HepG2 (cell line): Measurements from ENCODE around the gene STRBP. TPM values are rescaled to one million over a fixed set of nuclear protein-coding genes. Genes with fewer than 3 reads are reported as not detected.

Experiments
- ATAC-seq: fragments of 200-7000 bp; cut with Tn5 transposase; 3 replicates; pipeline ENCODE4 v1.9.1; 2020; ENCODE audit warnings: mild to moderate bottlenecking, moderate library complexity
- BruUV-seq: library from RNA; stranded (reverse); fragments of 400-500 nt; replicated peaks from 2 replicates; lab custom pipeline; 2021; lab: Mats Ljungman, UMichigan
- CTCF ChIA-PET: fragments of 300-600 bp; formaldehyde crosslinking; extraction: SDS; loops from one replicate; lab custom pipeline; 2021; ENCODE audit warnings: low total read pairs, inconsistent platforms, low intra/inter-chr PET ratio; lab: Yijun Ruan, JAX
- POLR2A ChIA-PET: fragments of 350-600 bp; sonication (Branson Sonifier 250); formaldehyde crosslinking; loops from one replicate; lab custom pipeline; 2020; ENCODE audit warnings: antibody characterized with exemption, inconsistent platforms; lab: Yijun Ruan, JAX
- DNase-seq: peaks from one replicate; pipeline ENCODE4 v3.0.0-alpha.2; 2015; ENCODE audit warnings: low spot score
- FAIRE-seq: peaks from 3 replicates; lab custom pipeline; 2011; peaks lifted over from hg19 to GRCh38; lab: Jason Lieb, UNC
- H2AFZ ChIP-seq: one replicate; pipeline ENCODE4 v1.6.1; 2011; ENCODE audit warnings: low read length, inconsistent platforms
- H3K27ac ChIP-seq: fragments of 300-600 bp; 3 replicates; pipeline ENCODE4 v1.8.0; 2011; ENCODE audit warnings: mixed run types, mild to moderate bottlenecking, mixed read lengths, low read length, inconsistent platforms; ENCODE audit not compliant: insufficient read depth; ENCODE audit errors: extremely low read length
- H3K27me3 ChIP-seq, 2 experiments: fragments of 200-600 bp in 1 of 2; 2 replicates in 1 of 2; 3 replicates in 1 of 2; pipeline versions ENCODE4 v1.6.0 to v1.8.0; 2011; ENCODE audit warnings: low read length in 2 of 2, mild to moderate bottlenecking in 2 of 2, moderate library complexity in 2 of 2, inconsistent platforms in 1 of 2; ENCODE audit not compliant: insufficient read depth in 2 of 2, control insufficient read depth in 1 of 2
- H3K36me3 ChIP-seq, 2 experiments: fragments of 200-600 bp in 1 of 2; replicated peaks in 1 of 2; 2 replicates in 1 of 2; 3 replicates in 1 of 2; pipeline versions ENCODE4 v1.5.1 to v1.8.0; 2011; ENCODE audit warnings: low read length in 2 of 2, inconsistent platforms in 1 of 2; ENCODE audit not compliant: insufficient read depth in 2 of 2, control insufficient read depth in 1 of 2
- H3K4me1 ChIP-seq: 2 replicates; pipeline ENCODE4 v1.5.1; 2012; ENCODE audit warnings: low read length, inconsistent platforms; ENCODE audit not compliant: insufficient read depth
- H3K4me2 ChIP-seq: 2 replicates; pipeline ENCODE4 v1.6.0; 2011; ENCODE audit warnings: low read depth, low read length, inconsistent platforms
- H3K4me3 ChIP-seq, 3 experiments: fragments of 200-600 bp in 1 of 3; sonication (generic), shearing (Covaris generic) in 1 of 3; replicated peaks in 1 of 3; 2 replicates each; pipeline ENCODE4 v1.5.1; 2011 to 2016; ENCODE audit warnings: low read length in 3 of 3, inconsistent platforms in 2 of 3, low read depth in 2 of 3, mild to moderate bottlenecking in 2 of 3, control low read depth in 1 of 3, mixed read lengths in 1 of 3; ENCODE audit not compliant: insufficient read depth in 1 of 3
- H3K79me2 ChIP-seq: one replicate; pipeline ENCODE4 v1.6.1; 2011; ENCODE audit warnings: low read length, inconsistent platforms; ENCODE audit not compliant: insufficient read depth
- H3K9ac ChIP-seq: 2 replicates; pipeline ENCODE4 v1.6.0; 2011; ENCODE audit warnings: mild to moderate bottlenecking, low read depth, low read length, inconsistent platforms; ENCODE audit not compliant: insufficient read depth
- H3K9me3 ChIP-seq: 2 replicates; pipeline ENCODE4 v1.5.1; 2012; ENCODE audit warnings: mild to moderate bottlenecking, low read length
- H4K20me1 ChIP-seq: 2 replicates; pipeline ENCODE4 v1.6.0; 2011; ENCODE audit warnings: inconsistent platforms, mild to moderate bottlenecking, low read length, moderate library complexity; ENCODE audit not compliant: insufficient read depth
- BRD4 ChIP-seq: sonication (generic); formaldehyde crosslinking; IDR thresholded peaks from 2 replicates; pipeline ENCODE4 v1.4.0; 2020; ENCODE audit warnings: missing genetic modification reagents
- SIN3B ChIP-seq: fragments of 150-350 bp; IDR thresholded peaks from 2 replicates; pipeline ENCODE4 v1.6.1; 2014; ENCODE audit warnings: low read length
- ZNF687 ChIP-seq: sonication (generic); formaldehyde crosslinking; IDR thresholded peaks from 2 replicates; pipeline ENCODE4 v1.5.1; 2020; ENCODE audit warnings: mild to moderate bottlenecking, missing genetic modification reagents, moderate library complexity
- ZNF746 ChIP-seq: sonication (generic); formaldehyde crosslinking; IDR thresholded peaks from 2 replicates; pipeline ENCODE4 v1.8.0; 2022; ENCODE audit warnings: mild to moderate bottlenecking, missing genetic modification reagents
- ZNF878 ChIP-seq: sonication (generic); formaldehyde crosslinking; IDR thresholded peaks from 2 replicates; pipeline ENCODE4 v1.8.1; 2023; ENCODE audit warnings: mild to moderate bottlenecking, missing genetic modification reagents, moderate library complexity
- WGBS: methylation state at CpG from one replicate; pipeline ENCODE4 v1.1.6; 2017; ENCODE audit warnings: low lambda C conversion rate; 5-methylcytosine and 5-hydroxymethylcytosine counted together
- in situ Hi-C: cut with HindIII; loops from 2 replicates; pipeline ENCODE4 v1.10.0; 2017; ENCODE audit warnings: low pct_unique_long_range_greater_than_20kb; ENCODE audit not compliant: extremely low pct_ligation_motif_present
- intact Hi-C: fragments of 100-400 bp; cut with micrococcal nuclease; formaldehyde crosslinking; loops from one replicate; pipeline ENCODE4 v1.10.0; 2022; ENCODE audit not compliant: unreplicated experiment
- polyA plus RNA-seq, 8 experiments: library from polyadenylated mRNA; depleted of rRNA in 3 of 8; stranded (reverse) in 7 of 8; unstranded in 1 of 8; fragments of >200 nt; fragmentation: Illumina TruSeq in 4 of 8; extraction: Trizol in 4 of 8; gene quantifications; 2 replicates each; pipeline versions ENCODE4 v1.2.1 to v1.2.3, GENCODE V29; 2011 to 2016; ENCODE audit warnings: low read depth in 4 of 8, missing spikeins in 1 of 8, mixed read lengths in 1 of 8; ENCODE audit not compliant: insufficient read depth in 1 of 8
- total RNA-seq, 5 experiments: library from RNA; depleted of rRNA; stranded (reverse); fragments of >200 nt; fragmentation: Illumina TruSeq; extraction: Trizol; gene quantifications; 2 replicates each; pipeline ENCODE4 v1.2.3, GENCODE V29; 2016; ENCODE audit warnings: low read depth in 1 of 5
- TF ChIP-seq, protein P1 (sequence below): sonication (generic); formaldehyde crosslinking; IDR thresholded peaks from 2 replicates; pipeline ENCODE4 v1.5.0; 2020; ENCODE audit warnings: missing genetic modification reagents, mild to moderate bottlenecking, borderline replicate concordance
- TF ChIP-seq, protein P2 (sequence below): sonication (generic); formaldehyde crosslinking; IDR thresholded peaks from 2 replicates; pipeline ENCODE4 v1.8.0; 2022; ENCODE audit warnings: mild to moderate bottlenecking, missing genetic modification reagents
- TF ChIP-seq, protein P3 (sequence below), 2 experiments: sonication (generic) in 1 of 2; formaldehyde crosslinking in 1 of 2; IDR thresholded peaks; 2 replicates each; pipeline versions ENCODE4 v1.4.0 to v1.6.1; 2018 to 2020; ENCODE audit warnings: missing genetic modification reagents in 2 of 2, borderline replicate concordance in 1 of 2, low read depth in 1 of 2, mild to moderate bottlenecking in 1 of 2, missing biosample characterization in 1 of 2

Gene STRBP
- total and polyA plus RNA-seq, 2 of the 13 experiments (the other 11 are each of a cell fraction or from before 2014, with no cell fraction given), result 14.5 to 38.5 TPM

- Histone ChIP-seq H3K4me3 (no peak overlapping the region), H4K20me1 (no peaks in the 10 kb centered on the region), H3K9ac (no peak overlapping the region), H3K4me2 (no peak overlapping the region), H3K9me3 (peaks cover 6% of the 10 kb centered on the region; the same call in 1 of the 2 replicates), H3K27ac (no peak overlapping the region), H3K27me3 (peaks cover 0 to 32% of the 10 kb centered on the region in 2 experiments; a peak in 4 of 5 replicates), H2AFZ (no peak overlapping the region), H3K36me3 (no peaks in the 10 kb centered on the region), H3K4me1 (no peaks in the 10 kb centered on the region), H3K79me2 (no peaks in the 10 kb centered on the region)
- BruUV-seq, result no TSS peak
- 40% methylated on average over 9 of the region's 9 CpGs for WGBS
- no peak for ATAC-seq
- ChIA-PET POLR2A (no interaction called here), CTCF (no interaction called here)
- intact Hi-C loops, result no loop called here
- TF ChIP-seq, protein P1, sequence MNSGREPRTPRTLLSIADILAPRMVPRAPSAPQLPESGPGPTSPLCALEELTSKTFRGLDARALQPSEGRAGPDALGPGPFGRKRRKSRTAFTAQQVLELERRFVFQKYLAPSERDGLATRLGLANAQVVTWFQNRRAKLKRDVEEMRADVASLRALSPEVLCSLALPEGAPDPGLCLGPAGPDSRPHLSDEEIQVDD (CRISPR knock-in tag), result no peak
- TF ChIP-seq ZNF878 (CRISPR knock-in tag), result no peak
- no peak for TF ChIP-seq SIN3B
- TF ChIP-seq ZNF687 (CRISPR knock-in tag), result no peak
- TF ChIP-seq, protein P2, sequence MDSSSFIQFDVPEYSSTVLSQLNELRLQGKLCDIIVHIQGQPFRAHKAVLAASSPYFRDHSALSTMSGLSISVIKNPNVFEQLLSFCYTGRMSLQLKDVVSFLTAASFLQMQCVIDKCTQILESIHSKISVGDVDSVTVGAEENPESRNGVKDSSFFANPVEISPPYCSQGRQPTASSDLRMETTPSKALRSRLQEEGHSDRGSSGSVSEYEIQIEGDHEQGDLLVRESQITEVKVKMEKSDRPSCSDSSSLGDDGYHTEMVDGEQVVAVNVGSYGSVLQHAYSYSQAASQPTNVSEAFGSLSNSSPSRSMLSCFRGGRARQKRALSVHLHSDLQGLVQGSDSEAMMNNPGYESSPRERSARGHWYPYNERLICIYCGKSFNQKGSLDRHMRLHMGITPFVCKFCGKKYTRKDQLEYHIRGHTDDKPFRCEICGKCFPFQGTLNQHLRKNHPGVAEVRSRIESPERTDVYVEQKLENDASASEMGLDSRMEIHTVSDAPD (CRISPR knock-in tag), result no peak
- TF ChIP-seq BRD4 (CRISPR knock-in tag), result no peak
- TF ChIP-seq, protein P3, sequence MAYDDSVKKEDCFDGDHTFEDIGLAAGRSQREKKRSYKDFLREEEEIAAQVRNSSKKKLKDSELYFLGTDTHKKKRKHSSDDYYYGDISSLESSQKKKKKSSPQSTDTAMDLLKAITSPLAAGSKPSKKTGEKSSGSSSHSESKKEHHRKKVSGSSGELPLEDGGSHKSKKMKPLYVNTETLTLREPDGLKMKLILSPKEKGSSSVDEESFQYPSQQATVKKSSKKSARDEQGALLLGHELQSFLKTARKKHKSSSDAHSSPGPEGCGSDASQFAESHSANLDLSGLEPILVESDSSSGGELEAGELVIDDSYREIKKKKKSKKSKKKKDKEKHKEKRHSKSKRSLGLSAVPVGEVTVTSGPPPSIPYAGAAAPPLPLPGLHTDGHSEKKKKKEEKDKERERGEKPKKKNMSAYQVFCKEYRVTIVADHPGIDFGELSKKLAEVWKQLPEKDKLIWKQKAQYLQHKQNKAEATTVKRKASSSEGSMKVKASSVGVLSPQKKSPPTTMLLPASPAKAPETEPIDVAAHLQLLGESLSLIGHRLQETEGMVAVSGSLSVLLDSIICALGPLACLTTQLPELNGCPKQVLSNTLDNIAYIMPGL (CRISPR knock-in tag; IDR thresholded peaks at IDR 0.05; ENCODE audit: borderline replicate concordance in 1 of 2, low read depth in 1 of 2), result no peak
- TF ChIP-seq ZNF746, result no peak
- DNase-seq, result no peak
- in situ Hi-C loops, result no loop called here
- no peak for FAIRE-seq
Measured at GRCh38 chr9:123281659-123282350, 13.4 kb upstream of the STRBP start.
